ENCODE results near the gene RGL1.

Gene RGL1

GRCh38 chr1:183908079-183908478 lies 103.2 kb downstream of the RGL1 start:
- DNase-seq (ENCODE audit: extremely low read depth, insufficient read length) = no peak
- no peak for TF ChIP-seq CTCF (IDR thresholded peaks at IDR 0.05; ENCODE audit: insufficient read depth, low read length, poor library complexity, severe bottlenecking)
- H3K4me3 ChIP-seq (replicated peaks; ENCODE audit: low read depth, low read length) = no peak overlapping the region
- peaks cover 24% of the 10 kb centered on the region for H3K36me3 ChIP-seq (ENCODE audit: control insufficient read depth, insufficient read depth, low read length)
- H3K27me3 ChIP-seq (replicated peaks; ENCODE audit: control insufficient read depth, insufficient read depth, low read length) = no peaks in the 10 kb centered on the region

DNA sequence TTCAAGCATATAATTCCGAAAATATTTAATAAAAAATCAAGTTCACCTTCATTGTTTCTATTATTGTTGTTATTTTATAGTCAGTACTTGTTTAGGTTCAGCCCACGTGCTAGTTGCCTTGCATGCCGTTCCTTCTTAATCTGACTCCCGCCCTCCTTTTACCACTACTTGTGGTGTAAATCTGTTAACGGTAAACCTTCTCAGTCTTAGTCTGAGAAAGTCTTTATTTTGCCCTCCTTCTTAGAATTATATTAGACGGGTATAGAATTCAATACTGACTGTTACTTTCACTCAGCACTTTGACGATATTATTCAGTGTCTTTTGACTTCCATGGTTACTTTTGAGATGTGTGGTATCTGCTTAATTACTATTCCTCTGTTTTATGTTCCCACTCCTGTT lies 104.8 kb downstream of the RGL1 start:
- Histone ChIP-seq H3K4me3 (replicated peaks; ENCODE audit: low read depth, low read length) (no peak overlapping the region), H3K36me3 (ENCODE audit: control insufficient read depth, insufficient read depth, low read length) (peaks cover 29% of the 10 kb centered on the region), H3K27me3 (replicated peaks; ENCODE audit: control insufficient read depth, insufficient read depth, low read length) (no peaks in the 10 kb centered on the region)
- TF ChIP-seq CTCF (IDR thresholded peaks at IDR 0.05; ENCODE audit: insufficient read depth, low read length, poor library complexity, severe bottlenecking) = no peak
- no peak for DNase-seq (ENCODE audit: extremely low read depth, insufficient read length)

DNA sequence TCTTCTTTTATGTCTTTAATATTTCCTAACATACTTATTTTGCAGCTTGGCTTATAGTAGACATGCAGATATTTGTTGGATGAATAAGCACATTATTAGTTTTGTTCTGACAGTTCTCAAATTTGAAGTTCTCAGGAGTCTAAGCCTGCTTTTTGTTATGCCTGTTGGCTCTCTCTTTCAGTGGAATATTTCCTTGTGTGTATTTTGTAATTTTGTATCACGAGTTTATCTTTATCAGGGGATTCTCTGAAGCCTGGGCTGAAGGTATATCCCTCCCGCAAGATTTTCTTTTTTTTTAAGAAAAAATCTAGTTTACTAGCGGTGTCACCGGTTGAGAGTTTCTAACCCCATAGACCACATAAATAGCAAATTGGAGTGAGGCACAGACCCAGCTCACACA lies 105.9 kb downstream of the RGL1 start:
- no peak for TF ChIP-seq CTCF (IDR thresholded peaks at IDR 0.05; ENCODE audit: insufficient read depth, low read length, poor library complexity, severe bottlenecking)
- Histone ChIP-seq H3K27me3 (replicated peaks; ENCODE audit: control insufficient read depth, insufficient read depth, low read length) (no peaks in the 10 kb centered on the region), H3K4me3 (replicated peaks; ENCODE audit: low read depth, low read length) (no peak overlapping the region), H3K36me3 (ENCODE audit: control insufficient read depth, insufficient read depth, low read length) (peaks cover 25% of the 10 kb centered on the region)
- DNase-seq (ENCODE audit: extremely low read depth, insufficient read length) = no peak

- Histone ChIP-seq H3K27me3 (replicated peaks; ENCODE audit: control insufficient read depth, insufficient read depth, low read length) (no peaks in the 10 kb centered on the region), H3K36me3 (ENCODE audit: control insufficient read depth, insufficient read depth, low read length) (peaks cover 23% of the 10 kb centered on the region), H3K4me3 (replicated peaks; ENCODE audit: low read depth, low read length) (peak overlapping the region; percentile 15)
- peak; percentile 74 for DNase-seq (ENCODE audit: extremely low read depth, insufficient read length)
- TF ChIP-seq CTCF (IDR thresholded peaks at IDR 0.05; ENCODE audit: insufficient read depth, low read length, poor library complexity, severe bottlenecking) = no peak
Observed at GRCh38 chr1:183911285-183911684, 106.4 kb downstream of the RGL1 start.

GRCh38 chr1:183912265-183912886 lies 107.5 kb downstream of the RGL1 start:
- no peak for TF ChIP-seq CTCF (IDR thresholded peaks at IDR 0.05; ENCODE audit: insufficient read depth, low read length, poor library complexity, severe bottlenecking)
- peak; percentile 69 for DNase-seq (ENCODE audit: extremely low read depth, insufficient read length)
- no peaks in the 10 kb centered on the region for H3K27me3 ChIP-seq (replicated peaks; ENCODE audit: control insufficient read depth, insufficient read depth, low read length)
- peaks cover 23% of the 10 kb centered on the region for H3K36me3 ChIP-seq (ENCODE audit: control insufficient read depth, insufficient read depth, low read length)
- H3K4me3 ChIP-seq (replicated peaks; ENCODE audit: low read depth, low read length) = peak overlapping the region; percentile 9; the same call in 1 of the 2 replicates

- Histone ChIP-seq H3K36me3 (ENCODE audit: control insufficient read depth, insufficient read depth, low read length) (peaks cover 27% of the 10 kb centered on the region), H3K27me3 (replicated peaks; ENCODE audit: control insufficient read depth, insufficient read depth, low read length) (no peaks in the 10 kb centered on the region), H3K4me3 (replicated peaks; ENCODE audit: low read depth, low read length) (no peak overlapping the region)
- TF ChIP-seq CTCF (IDR thresholded peaks at IDR 0.05; ENCODE audit: insufficient read depth, low read length, poor library complexity, severe bottlenecking) = no peak
- DNase-seq (ENCODE audit: extremely low read depth, insufficient read length) = no peak
Observed at GRCh38 chr1:183913567-183913993, 108.7 kb downstream of the RGL1 start.

Data from GM06990 (cell line).